Thymus (tissue), 11 donors: ENCODE results near the gene ZNF260. TPM values are rescaled to one million over a fixed set of nuclear protein-coding genes. Genes with fewer than 3 reads are reported as not detected.

Experiments used
- DNase-seq, 9 donors: peaks; one replicate each; pipeline ENCODE4 v3.0.0-alpha.2; 2013; ENCODE audit warnings: low spot score in 9 of 9, low read depth in 6 of 9, missing footprints in 1 of 9
- H3K27ac ChIP-seq, 2 donors: one replicate each; pipeline ENCODE4 v1.5.1; 2013; ENCODE audit warnings: control low read depth in 1 of 2, low read depth in 1 of 2, low read length in 1 of 2, mild to moderate bottlenecking in 1 of 2, moderate library complexity in 1 of 2
- H3K27me3 ChIP-seq, 2 donors: one replicate each; pipeline ENCODE4 v1.5.1; 2013; ENCODE audit warnings: low read length in 1 of 2; ENCODE audit not compliant: control insufficient read depth in 2 of 2, insufficient read depth in 1 of 2
- H3K36me3 ChIP-seq, 2 donors: one replicate each; pipeline ENCODE4 v1.5.1; 2013; ENCODE audit warnings: low read length in 1 of 2, mild to moderate bottlenecking in 1 of 2, moderate library complexity in 1 of 2; ENCODE audit not compliant: control insufficient read depth in 2 of 2, insufficient read depth in 2 of 2
- H3K4me1 ChIP-seq, 2 donors: one replicate each; pipeline ENCODE4 v1.5.1; 2013; ENCODE audit warnings: low read length in 2 of 2; ENCODE audit not compliant: control insufficient read depth in 2 of 2, insufficient read depth in 2 of 2
- H3K4me3 ChIP-seq, 2 donors: one replicate each; pipeline ENCODE4 v1.5.1; 2013; ENCODE audit warnings: low read length in 2 of 2, control low read depth in 1 of 2, mild to moderate bottlenecking in 1 of 2
- H3K9me3 ChIP-seq, 2 donors: one replicate each; pipeline ENCODE4 v1.5.1; 2013; ENCODE audit warnings: low read length in 1 of 2, mild to moderate bottlenecking in 1 of 2; ENCODE audit not compliant: control insufficient read depth in 2 of 2, insufficient read depth in 1 of 2
- WGBS: extraction: QIAGEN DNeasy Blood & Tissue Kit; methylation state at CpG from one replicate; pipeline ENCODE4 v1.1.7; 2013; 5-methylcytosine and 5-hydroxymethylcytosine counted together
- polyA plus RNA-seq: library from polyadenylated mRNA; stranded (reverse); fragments of 200-250 nt; gene quantifications from one replicate; pipeline ENCODE4 v1.2.3, GENCODE V29; 2013
- total RNA-seq: library from RNA; stranded (reverse); fragments of 120-200 nt; gene quantifications from one replicate; pipeline ENCODE4 v1.2.4, GENCODE V29; 2013
- donor health status: healthy.

The ZNF260 gene
- total and polyA plus RNA-seq, 2 donors, result 9.4 to 9.7 TPM

- H3K4me3 ChIP-seq, result no peak overlapping the region
- peaks cover 20 to 22% of the 10 kb centered on the region in 2 donors for H3K9me3 ChIP-seq
- 98% methylated on average over 5 of the region's 5 CpGs for WGBS
- peaks cover 23 to 29% of the 10 kb centered on the region in 2 donors for H3K36me3 ChIP-seq
- no peaks in the 10 kb centered on the region for H3K4me1 ChIP-seq
- H3K27me3 ChIP-seq, result no peaks in the 10 kb centered on the region
- peak in 2 of 9 donors; percentile 11 to 24 for DNase-seq
- no peak overlapping the region for H3K27ac ChIP-seq
Observed at GRCh38 chr19:36547001-36547732, 19.1 kb upstream of the ZNF260 start.

- DNase-seq, result peak in 2 of 9 donors; percentile 14 to 15
- Histone ChIP-seq H3K27me3 (no peaks in the 10 kb centered on the region), H3K27ac (peak overlapping the region; percentile 83 to 94), H3K9me3 (peaks cover 1 to 12% of the 10 kb centered on the region in 2 donors), H3K4me3 (peak overlapping the region; percentile 88 to 92), H3K36me3 (peaks cover 5 to 9% of the 10 kb centered on the region in 2 donors), H3K4me1 (peaks cover 6 to 9% of the 10 kb centered on the region in 2 donors)
- WGBS, result 25% methylated on average over 12 of the region's 12 CpGs
Observed at GRCh38 chr19:36528921-36529518, 949 bp upstream of the ZNF260 start.

- no peaks in the 10 kb centered on the region for H3K27me3 ChIP-seq
- H3K36me3 ChIP-seq, result peaks cover 9 to 14% of the 10 kb centered on the region in 2 donors
- peaks cover 1 to 7% of the 10 kb centered on the region in 2 donors for H3K9me3 ChIP-seq
- DNase-seq, result no peak
- peak overlapping the region; percentile 88 to 92 for H3K4me3 ChIP-seq
- WGBS, result 1% methylated on average over 13 of the region's 13 CpGs
- H3K27ac ChIP-seq, result peak overlapping the region; percentile 83 to 94
- H3K4me1 ChIP-seq, result peaks cover 6 to 9% of the 10 kb centered on the region in 2 donors
Observed at GRCh38 chr19:36527873-36528193, 238 bp downstream of the ZNF260 start.

GRCh38 chr19:36527341-36527740, 730 bp downstream of the ZNF260 start:
- no peak for DNase-seq
- peak overlapping the region in 1 of 2 donors; percentile 94 for H3K27ac ChIP-seq
- peaks cover 9 to 17% of the 10 kb centered on the region in 2 donors for H3K36me3 ChIP-seq
- peak overlapping the region; percentile 88 to 92 for H3K4me3 ChIP-seq
- H3K4me1 ChIP-seq, result peaks cover 6 to 9% of the 10 kb centered on the region in 2 donors
- WGBS, result 46% methylated on average over 5 of the region's 5 CpGs
- H3K9me3 ChIP-seq, result peaks cover 3 to 4% of the 10 kb centered on the region in 2 donors
- no peaks in the 10 kb centered on the region for H3K27me3 ChIP-seq

- Histone ChIP-seq H3K36me3 (peaks cover 14 to 20% of the 10 kb centered on the region in 2 donors), H3K27ac (no peak overlapping the region), H3K27me3 (no peaks in the 10 kb centered on the region), H3K4me3 (no peak overlapping the region), H3K4me1 (peaks cover 6 to 9% of the 10 kb centered on the region in 2 donors), H3K9me3 (peaks cover 3 to 4% of the 10 kb centered on the region in 2 donors)
- DNase-seq, result no peak
- WGBS, result 87% methylated on average over 5 of the region's 5 CpGs
Observed at GRCh38 chr19:36526581-36526980, 1.5 kb downstream of the ZNF260 start.

GRCh38 chr19:36524617-36525016, 3.5 kb downstream of the ZNF260 start:
- no peak overlapping the region for H3K27ac ChIP-seq
- peaks cover 3 to 6% of the 10 kb centered on the region in 2 donors for H3K9me3 ChIP-seq

GRCh38 chr19:36514012-36514612, 14.0 kb downstream of the ZNF260 start:
- no peak for DNase-seq
- H3K4me1 ChIP-seq, result no peaks in the 10 kb centered on the region
- H3K36me3 ChIP-seq, result peaks cover 29 to 31% of the 10 kb centered on the region in 2 donors
- peaks cover 24 to 36% of the 10 kb centered on the region in 2 donors for H3K9me3 ChIP-seq
- no peak overlapping the region for H3K27ac ChIP-seq
- no peaks in the 10 kb centered on the region for H3K27me3 ChIP-seq
- H3K4me3 ChIP-seq, result no peak overlapping the region
- WGBS, result 97% methylated on average over 2 of the region's 2 CpGs

More at GRCh38 chr19:36524617-36525016, 3.5 kb downstream of the ZNF260 start:
- Histone ChIP-seq H3K36me3 (peaks cover 18 to 20% of the 10 kb centered on the region in 2 donors), H3K27me3 (no peaks in the 10 kb centered on the region), H3K4me3 (no peak overlapping the region), H3K4me1 (peaks cover 6 to 9% of the 10 kb centered on the region in 2 donors)
- no peak for DNase-seq
- WGBS, result 98% methylated on average over 4 of the region's 4 CpGs

- no peaks in the 10 kb centered on the region for H3K27me3 ChIP-seq
- H3K4me1 ChIP-seq, result no peaks in the 10 kb centered on the region
- 92% methylated on average over 3 of the region's 3 CpGs for WGBS
- H3K27ac ChIP-seq, result no peak overlapping the region
- H3K36me3 ChIP-seq, result no peaks in the 10 kb centered on the region
- H3K4me3 ChIP-seq, result no peak overlapping the region
- peaks cover 8 to 37% of the 10 kb centered on the region in 2 donors for H3K9me3 ChIP-seq
- no peak for DNase-seq
Observed at GRCh38 chr19:36508325-36508724, 19.7 kb downstream of the ZNF260 start.

GRCh38 chr19:36501973-36502372, 26.1 kb downstream of the ZNF260 start:
- Histone ChIP-seq H3K4me1 (no peaks in the 10 kb centered on the region), H3K36me3 (no peaks in the 10 kb centered on the region), H3K27ac (no peak overlapping the region), H3K9me3 (peaks cover 8 to 39% of the 10 kb centered on the region in 2 donors), H3K4me3 (no peak overlapping the region), H3K27me3 (no peaks in the 10 kb centered on the region)
- 92% methylated on average over 5 of the region's 5 CpGs for whole genome bisulfite sequencing
- DNase-seq, result no peak
